ENCODE results near the gene RESF1. TPM values are rescaled to one million over a fixed set of nuclear protein-coding genes. Genes with fewer than 3 reads are reported as not detected.

RESF1 gene, protein sequence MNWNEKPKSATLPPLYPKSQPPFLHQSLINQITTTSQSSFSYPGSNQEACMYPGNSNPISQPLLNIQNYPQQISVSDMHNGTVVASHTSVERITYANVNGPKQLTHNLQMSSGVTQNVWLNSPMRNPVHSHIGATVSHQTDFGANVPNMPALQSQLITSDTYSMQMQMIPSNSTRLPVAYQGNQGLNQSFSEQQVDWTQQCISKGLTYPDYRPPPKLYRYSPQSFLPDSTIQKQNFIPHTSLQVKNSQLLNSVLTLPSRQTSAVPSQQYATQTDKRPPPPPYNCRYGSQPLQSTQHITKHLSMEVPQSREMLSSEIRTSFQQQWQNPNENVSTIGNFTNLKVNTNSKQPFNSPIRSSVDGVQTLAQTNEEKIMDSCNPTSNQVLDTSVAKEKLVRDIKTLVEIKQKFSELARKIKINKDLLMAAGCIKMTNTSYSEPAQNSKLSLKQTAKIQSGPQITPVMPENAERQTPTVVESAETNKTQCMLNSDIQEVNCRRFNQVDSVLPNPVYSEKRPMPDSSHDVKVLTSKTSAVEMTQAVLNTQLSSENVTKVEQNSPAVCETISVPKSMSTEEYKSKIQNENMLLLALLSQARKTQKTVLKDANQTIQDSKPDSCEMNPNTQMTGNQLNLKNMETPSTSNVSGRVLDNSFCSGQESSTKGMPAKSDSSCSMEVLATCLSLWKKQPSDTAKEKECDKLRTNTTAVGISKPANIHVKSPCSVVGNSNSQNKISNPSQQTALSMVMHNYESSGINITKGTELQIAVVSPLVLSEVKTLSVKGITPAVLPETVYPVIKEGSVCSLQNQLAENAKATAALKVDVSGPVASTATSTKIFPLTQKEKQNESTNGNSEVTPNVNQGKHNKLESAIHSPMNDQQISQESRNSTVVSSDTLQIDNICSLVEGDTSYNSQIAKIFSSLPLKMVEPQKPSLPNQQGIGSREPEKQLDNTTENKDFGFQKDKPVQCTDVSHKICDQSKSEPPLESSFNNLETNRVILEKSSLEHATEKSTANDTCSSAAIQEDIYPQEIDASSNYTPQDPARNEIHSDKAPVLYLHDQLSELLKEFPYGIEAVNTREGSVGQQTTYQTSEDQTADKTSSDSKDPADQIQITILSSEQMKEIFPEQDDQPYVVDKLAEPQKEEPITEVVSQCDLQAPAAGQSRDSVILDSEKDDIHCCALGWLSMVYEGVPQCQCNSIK (N-terminal part only)
- total RNA-seq, result 100 to 1,000 TPM; 112 to 133 TPM

- Mint-ChIP-seq H3K4me1 (ENCODE audit: low read depth) (peaks cover 75% of the 10 kb centered on the region), H3K4me3 (peak within 1 kb of the TSS; percentile 95 to 100), H3K36me3 (ENCODE audit: insufficient read depth in 2 of 2) (peaks cover 27 to 49% of the 10 kb centered on the region in 2 donors), H3K9me3 (peaks cover 3 to 5% of the 10 kb centered on the region in 2 donors), H3K27me3 (ENCODE audit: low read depth) (no peaks in the 10 kb centered on the region), H3K27ac (peak within 1 kb of the TSS; percentile 100)
- ATAC-seq (replicated peaks in 1 of 2) (peak; percentile 88 to 89), DNase-seq (peak; percentile 89 to 90)
These were observed at the start of gene RESF1 for GRCh38 chr12:31959161-31959700. TSS of gene RESF1 (plus strand) at chr12:31959415. CDS start at chr12:31980956, 21,541 bp downstream.

DNA sequence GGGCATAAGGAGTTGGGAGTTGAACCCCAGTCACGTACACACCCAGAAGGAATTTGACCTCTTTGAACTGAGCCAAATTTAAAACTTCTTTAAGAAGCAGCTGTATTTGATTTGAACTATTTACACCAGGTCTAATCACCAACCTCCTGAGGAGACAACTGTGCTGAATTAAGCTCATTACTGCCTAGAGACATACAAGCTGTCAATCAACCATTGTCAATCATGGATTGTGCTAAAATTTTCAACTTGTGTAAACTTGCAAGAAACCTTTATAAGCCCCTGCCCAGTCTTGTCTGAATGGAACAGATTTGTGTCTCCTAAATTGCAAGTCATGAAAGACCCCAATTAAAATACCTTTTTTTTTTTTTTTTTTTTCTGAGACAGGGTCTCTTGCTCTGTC lies 44.3 kb upstream of the RESF1 start:
- ATAC-seq (replicated peaks in 1 of 2) (no peak), DNase-seq (no peak)
- Mint-ChIP-seq H3K27me3 (ENCODE audit: low read depth) (no peaks in the 10 kb centered on the region), H3K27ac (no peak overlapping the region), H3K4me1 (ENCODE audit: low read depth) (no peaks in the 10 kb centered on the region), H3K36me3 (ENCODE audit: insufficient read depth in 2 of 2) (peaks cover 14 to 25% of the 10 kb centered on the region in 2 donors), H3K4me3 (no peak overlapping the region), H3K9me3 (peaks cover 6 to 7% of the 10 kb centered on the region in 2 donors)

GRCh38 chr12:31915446-31915845 lies 43.8 kb upstream of the RESF1 start:
- Mint-ChIP-seq H3K27ac (no peak overlapping the region), H3K4me1 (ENCODE audit: low read depth) (no peaks in the 10 kb centered on the region), H3K9me3 (peaks cover 6 to 7% of the 10 kb centered on the region in 2 donors), H3K4me3 (no peak overlapping the region), H3K27me3 (ENCODE audit: low read depth) (no peaks in the 10 kb centered on the region), H3K36me3 (ENCODE audit: insufficient read depth in 2 of 2) (peaks cover 14 to 20% of the 10 kb centered on the region in 2 donors)
- DNase-seq, result no peak
- no peak for ATAC-seq (replicated peaks in 1 of 2)

DNA sequence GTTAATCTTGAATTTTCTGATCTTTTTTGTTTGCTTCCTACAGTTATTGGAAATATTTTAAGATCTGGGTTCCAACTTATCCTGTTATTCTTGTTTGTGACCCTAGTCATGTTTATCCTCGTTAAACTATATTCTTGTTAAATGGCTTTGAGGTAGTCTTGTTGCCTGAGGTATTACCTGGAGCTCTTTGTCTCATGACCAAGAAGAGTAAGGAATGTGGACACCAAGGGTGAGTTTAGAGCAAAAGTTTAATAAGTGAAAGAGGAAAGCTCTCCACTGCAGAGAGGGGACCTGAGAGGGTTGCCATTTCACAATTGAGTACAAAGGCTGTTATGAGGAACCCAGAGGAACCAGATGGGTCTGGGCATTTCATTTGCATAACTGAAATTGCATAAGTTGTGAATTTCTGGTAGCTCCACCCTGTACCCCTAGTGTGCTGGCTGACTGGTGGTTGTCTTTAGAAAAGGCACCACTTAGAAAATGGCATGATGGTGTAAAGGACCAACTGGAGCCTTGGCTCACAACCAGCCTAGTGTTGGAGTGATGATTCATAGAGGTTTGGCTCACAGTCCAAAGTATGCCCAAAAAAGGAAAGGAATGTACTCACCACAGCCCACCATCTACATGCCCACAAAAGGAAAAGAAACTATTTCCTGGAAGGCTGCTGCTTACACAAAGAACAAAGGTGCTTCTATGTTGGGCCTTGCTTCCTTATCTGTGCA lies 36.7 kb upstream of the RESF1 start:
- ATAC-seq (replicated peaks in 1 of 2) (peak in 1 of 2 donors; percentile 31), DNase-seq (no peak)
- no peaks in the 10 kb centered on the region for H3K27me3 Mint-ChIP-seq (ENCODE audit: low read depth)
- peaks cover 20 to 32% of the 10 kb centered on the region in 2 donors for H3K36me3 Mint-ChIP-seq (ENCODE audit: insufficient read depth in 2 of 2)
- peaks cover 3% of the 10 kb centered on the region for H3K4me1 Mint-ChIP-seq (ENCODE audit: low read depth)
- H3K4me3 Mint-ChIP-seq, result no peak overlapping the region
- no peak overlapping the region for H3K27ac Mint-ChIP-seq
- H3K9me3 Mint-ChIP-seq, result peaks cover 9% of the 10 kb centered on the region in 2 donors

- H3K4me1 Mint-ChIP-seq (ENCODE audit: low read depth), result peaks cover 8% of the 10 kb centered on the region
- ATAC-seq (replicated peaks in 1 of 2), result no peak
These were observed 36.2 kb upstream of the RESF1 start for GRCh38 chr12:31923063-31923412.

DNA sequence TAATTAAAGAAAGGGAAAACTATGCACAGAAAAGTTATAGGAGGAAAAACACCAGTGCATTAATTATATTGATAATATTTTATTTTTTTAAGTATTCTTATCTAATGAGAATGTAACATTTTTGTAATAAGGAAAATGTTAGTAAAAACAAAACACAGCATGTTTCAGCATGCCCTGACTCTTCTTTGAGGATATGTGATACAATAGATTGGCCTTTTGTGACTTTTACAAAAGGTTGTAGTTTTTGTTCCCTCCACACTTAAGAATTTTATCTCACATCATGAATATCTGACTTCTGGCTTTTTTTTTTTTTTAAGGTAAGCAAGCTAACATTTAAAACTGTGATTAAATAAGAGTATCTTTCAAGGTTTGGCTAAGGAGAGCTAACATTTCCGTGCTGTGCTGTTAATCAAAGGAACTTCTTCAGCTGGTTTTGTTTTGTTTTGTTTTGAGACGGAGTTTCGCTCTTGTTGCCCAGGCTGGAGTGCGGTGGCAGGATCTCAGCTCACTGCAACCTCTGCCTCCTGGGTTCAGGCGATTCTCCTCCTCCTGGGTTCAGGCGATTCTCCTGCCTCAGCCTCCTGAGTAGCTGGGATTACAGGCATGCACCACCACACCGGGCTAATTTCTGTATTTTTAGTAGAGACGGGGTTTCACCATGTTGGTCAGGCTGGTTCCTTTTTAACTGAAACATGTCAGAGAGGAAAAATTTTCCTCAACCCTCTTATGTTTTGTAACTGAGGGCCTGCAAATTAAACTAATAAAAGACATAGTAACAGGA lies 30.8 kb upstream of the RESF1 start:
- H3K4me3 Mint-ChIP-seq, result peak overlapping the region; percentile 81
- peaks cover 13 to 28% of the 10 kb centered on the region in 2 donors for H3K36me3 Mint-ChIP-seq (ENCODE audit: insufficient read depth in 2 of 2)
- peaks cover 6 to 7% of the 10 kb centered on the region in 2 donors for H3K9me3 Mint-ChIP-seq
- peaks cover 49% of the 10 kb centered on the region for H3K4me1 Mint-ChIP-seq (ENCODE audit: low read depth)
- ATAC-seq (replicated peaks in 1 of 2) (peak; percentile 64 to 83), DNase-seq (peak; percentile 14 to 23)
- H3K27me3 Mint-ChIP-seq (ENCODE audit: low read depth), result no peaks in the 10 kb centered on the region
- H3K27ac Mint-ChIP-seq, result peak overlapping the region; percentile 85

More at GRCh38 chr12:31923063-31923412, 36.2 kb upstream of the RESF1 start:
- Mint-ChIP-seq H3K9me3 (peaks cover 9% of the 10 kb centered on the region in 2 donors), H3K36me3 (ENCODE audit: insufficient read depth in 2 of 2) (peaks cover 18 to 36% of the 10 kb centered on the region in 2 donors), H3K27me3 (ENCODE audit: low read depth) (no peaks in the 10 kb centered on the region), H3K27ac (no peak overlapping the region), H3K4me3 (no peak overlapping the region)
- peak in 1 of 2 donors; percentile 14 for DNase-seq

DNA sequence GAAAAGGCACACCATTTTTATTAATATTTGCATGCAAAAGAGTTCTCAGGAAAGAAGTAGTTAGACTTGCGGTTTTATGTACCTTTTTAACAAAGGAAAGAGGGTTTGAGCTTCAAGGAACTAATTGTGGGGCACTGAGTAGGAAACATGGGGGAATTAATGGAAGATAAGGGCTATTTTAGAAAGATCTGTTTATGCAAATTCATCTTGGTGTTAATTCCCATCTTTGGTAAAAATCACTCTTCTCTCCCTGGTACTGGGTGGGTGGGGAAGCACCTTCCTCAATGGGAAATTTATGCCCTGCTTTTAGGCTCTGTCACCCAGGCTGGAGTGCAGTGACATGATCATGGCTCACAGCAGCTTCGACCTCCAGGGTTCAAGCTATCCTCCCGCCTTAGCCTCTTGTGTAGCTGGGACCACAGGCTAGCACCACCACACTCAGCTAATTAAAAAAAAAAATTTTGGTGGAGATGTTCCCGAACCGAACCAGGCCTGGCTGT lies 30.1 kb upstream of the RESF1 start:
- H3K4me1 Mint-ChIP-seq (ENCODE audit: low read depth), result peaks cover 49% of the 10 kb centered on the region
- ATAC-seq (replicated peaks in 1 of 2) (peak in 1 of 2 donors; percentile 37), DNase-seq (no peak)
- peaks cover 11 to 22% of the 10 kb centered on the region in 2 donors for H3K36me3 Mint-ChIP-seq (ENCODE audit: insufficient read depth in 2 of 2)
- H3K27me3 Mint-ChIP-seq (ENCODE audit: low read depth), result no peaks in the 10 kb centered on the region
- peak overlapping the region; percentile 85 for H3K27ac Mint-ChIP-seq
- H3K9me3 Mint-ChIP-seq, result peaks cover 5 to 6% of the 10 kb centered on the region in 2 donors
- H3K4me3 Mint-ChIP-seq, result peak overlapping the region; percentile 81

- H3K36me3 Mint-ChIP-seq (ENCODE audit: insufficient read depth in 2 of 2), result peaks cover 12 to 20% of the 10 kb centered on the region in 2 donors
- H3K27me3 Mint-ChIP-seq (ENCODE audit: low read depth), result no peaks in the 10 kb centered on the region
- H3K27ac Mint-ChIP-seq, result peak overlapping the region; percentile 3
- H3K4me1 Mint-ChIP-seq (ENCODE audit: low read depth), result peaks cover 49% of the 10 kb centered on the region
- H3K4me3 Mint-ChIP-seq, result no peak overlapping the region
- DNase-seq (no peak), ATAC-seq (replicated peaks in 1 of 2) (peak in 1 of 2 donors; percentile 52)
- H3K9me3 Mint-ChIP-seq, result peaks cover 5 to 6% of the 10 kb centered on the region in 2 donors
These were observed 27.2 kb upstream of the RESF1 start for GRCh38 chr12:31931796-31932715.

- peaks cover 22 to 26% of the 10 kb centered on the region in 2 donors for H3K36me3 Mint-ChIP-seq (ENCODE audit: insufficient read depth in 2 of 2)
- H3K4me1 Mint-ChIP-seq (ENCODE audit: low read depth), result no peaks in the 10 kb centered on the region
- peaks cover 8 to 10% of the 10 kb centered on the region in 2 donors for H3K9me3 Mint-ChIP-seq
- H3K27me3 Mint-ChIP-seq (ENCODE audit: low read depth), result no peaks in the 10 kb centered on the region
- ATAC-seq (replicated peaks in 1 of 2), result no peak
- no peak for DNase-seq
- no peak overlapping the region for H3K27ac Mint-ChIP-seq
- H3K4me3 Mint-ChIP-seq, result no peak overlapping the region
These were observed 14.9 kb upstream of the RESF1 start for GRCh38 chr12:31944299-31944698.

GRCh38 chr12:31947971-31948370 lies 11.2 kb upstream of the RESF1 start:
- H3K9me3 Mint-ChIP-seq, result peaks cover 14% of the 10 kb centered on the region in 2 donors
- no peak overlapping the region for H3K27ac Mint-ChIP-seq
- H3K4me3 Mint-ChIP-seq, result no peak overlapping the region
- H3K36me3 Mint-ChIP-seq (ENCODE audit: insufficient read depth in 2 of 2), result peaks cover 27 to 38% of the 10 kb centered on the region in 2 donors
- ATAC-seq (replicated peaks in 1 of 2) (no peak), DNase-seq (no peak)
- peaks cover 23% of the 10 kb centered on the region for H3K4me1 Mint-ChIP-seq (ENCODE audit: low read depth)
- no peaks in the 10 kb centered on the region for H3K27me3 Mint-ChIP-seq (ENCODE audit: low read depth)
